Esophagus muscularis mucosa (tissue), 4 donors: ENCODE data around the gene PI4K2A. TPM values are rescaled to one million over a fixed set of nuclear protein-coding genes. Genes with fewer than 3 reads are reported as not detected.
A peak's percentile ranks its signal among the peaks of the same experiment; 100 is the strongest.
"Not testable (repeated sequence)": the region's sequence is repeated elsewhere in the genome, so short reads cannot be mapped to it uniquely, and the experiment has no call there.

Source experiments
- DNase-seq: peaks from one replicate; pipeline ENCODE4 v3.0.0-alpha.2; 2017; ENCODE audit errors: extremely low spot score
- H3K27ac ChIP-seq, 4 donors: fragments of 200-600 bp; sonication (generic); replicated peaks in 1 of 4; 1 replicate in 3 of 4; 2 replicates in 1 of 4; pipeline ENCODE4 v1.5.1; 2016 to 2019; ENCODE audit warnings: mild to moderate bottlenecking in 1 of 4
- H3K27me3 ChIP-seq, 4 donors: fragments of 200-600 bp; sonication (generic); one replicate each; pipeline versions ENCODE4 v1.5.1 to v1.6.0; 2016 to 2019
- H3K36me3 ChIP-seq, 4 donors: fragments of 200-600 bp; sonication (generic); one replicate each; pipeline ENCODE4 v1.5.1; 2016 to 2019
- H3K4me1 ChIP-seq, 4 donors: fragments of 200-600 bp; sonication (generic); one replicate each; pipeline ENCODE4 v1.5.1; 2016 to 2019
- H3K4me3 ChIP-seq, 4 donors: fragments of 200-600 bp; sonication (generic); 1 replicate in 2 of 4; 2 replicates in 2 of 4; pipeline ENCODE4 v1.5.1; 2016 to 2019; ENCODE audit warnings: mild to moderate bottlenecking in 4 of 4, moderate library complexity in 1 of 4
- H3K9me3 ChIP-seq, 4 donors: fragments of 200-600 bp; sonication (generic); 1 replicate in 3 of 4; 2 replicates in 1 of 4; pipeline ENCODE4 v1.5.1; 2016 to 2019
- CTCF ChIP-seq, 3 experiments: fragments of 200-600 bp in 2 of 3; fragments of 450-650 bp in 1 of 3; sonication (generic) in 2 of 3; IDR thresholded peaks; one replicate each; pipeline ENCODE4 v1.5.1; 2017 to 2019; ENCODE audit warnings: antibody characterized with exemption in 3 of 3, mild to moderate bottlenecking in 2 of 3, moderate library complexity in 1 of 3
- EP300 ChIP-seq: sonication (generic); formaldehyde crosslinking; IDR thresholded peaks from one replicate; pipeline ENCODE4 v1.6.1; 2017; ENCODE audit warnings: antibody characterized with exemption
- POLR2A ChIP-seq: fragments of 450-650 bp; IDR thresholded peaks from one replicate; pipeline ENCODE4 v1.6.1; 2017; ENCODE audit warnings: antibody characterized with exemption, moderate library complexity, mild to moderate bottlenecking, low read depth
- POLR2AphosphoS5 ChIP-seq, 2 donors: sonication (generic); formaldehyde crosslinking; IDR thresholded peaks; one replicate each; pipeline ENCODE4 v1.6.1; 2017; ENCODE audit warnings: antibody characterized with exemption in 2 of 2
- WGBS: methylation state at CpG from one replicate; pipeline ENCODE4 v1.1.5; 2018; 5-methylcytosine and 5-hydroxymethylcytosine counted together
- intact Hi-C: fragments of 100-400 bp; cut with DNase I; formaldehyde crosslinking; loops from one replicate; pipeline ENCODE4 v1.15.1; 2023
- total RNA-seq, 4 donors: library from RNA; depleted of rRNA; stranded (reverse); fragments of >200 nt; gene quantifications; one replicate each; pipeline versions ENCODE4 v1.1.0 to v1.2.1, GENCODE V29; 2016

The PI4K2A gene
- total RNA-seq, 4 donors from 2014 or later = 17.0 to 27.3 (median 24.1) TPM

- intact Hi-C loops = no loop called here
- H3K27ac ChIP-seq = peak overlapping the region; percentile 16 to 41 (median 40)
- H3K4me3 ChIP-seq = no peak overlapping the region
- H3K36me3 ChIP-seq = peaks cover 52 to 80% (median 69%) of the 10 kb centered on the region in 4 donors
- no peak for DNase-seq
- 79% methylated on average over 2 of the region's 2 CpGs for WGBS
- no peaks in the 10 kb centered on the region for H3K9me3 ChIP-seq
- peaks cover 0 to 36% (median 24%) of the 10 kb centered on the region in 4 donors for H3K4me1 ChIP-seq
- TF ChIP-seq POLR2AphosphoS5 (IDR thresholded peaks at IDR 0.05) (peak; percentile 21 to 63), CTCF (IDR thresholded peaks at IDR 0.05) (peak; percentile 86 to 89 (median 87)), POLR2A (no peak)
- no peaks in the 10 kb centered on the region for H3K27me3 ChIP-seq
Measured at GRCh38 chr10:97676770-97677581, 36.5 kb downstream of the PI4K2A start.

- WGBS = 70% methylated on average over 2 of the region's 16 CpGs
- no peak overlapping the region for H3K27ac ChIP-seq
- H3K4me3 ChIP-seq = no peak overlapping the region
- peaks cover 18 to 52% (median 47%) of the 10 kb centered on the region in 4 donors for H3K4me1 ChIP-seq
- intact Hi-C loops = no loop called here
- peaks cover 36 to 57% (median 50%) of the 10 kb centered on the region in 4 donors for H3K36me3 ChIP-seq
- no peaks in the 10 kb centered on the region for H3K27me3 ChIP-seq
- TF ChIP-seq CTCF (IDR thresholded peaks at IDR 0.05) (no peak), POLR2AphosphoS5 (IDR thresholded peaks at IDR 0.05) (no peak), POLR2A (no peak)
- H3K9me3 ChIP-seq = no peaks in the 10 kb centered on the region
- no peak for DNase-seq
Measured at GRCh38 chr10:97679594-97679993, 39.1 kb downstream of the PI4K2A start.

- DNase-seq = no peak
- Histone ChIP-seq H3K36me3 (peaks cover 20 to 33% (median 26%) of the 10 kb centered on the region in 4 donors), H3K27me3 (no peaks in the 10 kb centered on the region), H3K4me3 (no peak overlapping the region), H3K27ac (peak overlapping the region in 2 of 4 donors; percentile 31 to 40), H3K4me1 (peaks cover 38 to 64% (median 62%) of the 10 kb centered on the region in 4 donors), H3K9me3 (no peaks in the 10 kb centered on the region)
- no peak for TF ChIP-seq CTCF (IDR thresholded peaks at IDR 0.05)
- TF ChIP-seq POLR2A = no peak
- TF ChIP-seq EP300 = no peak
- TF ChIP-seq POLR2AphosphoS5 (IDR thresholded peaks at IDR 0.05) = no peak
- WGBS = 90% methylated on average over 4 of the region's 4 CpGs
- intact Hi-C loops = no loop called here
Measured at GRCh38 chr10:97682042-97682441, 41.6 kb downstream of the PI4K2A start.

GRCh38 chr10:97683556-97684367 is 43.3 kb downstream of the PI4K2A start:
- H3K4me3 ChIP-seq = peak overlapping the region; percentile 76 to 94 (median 78)
- TF ChIP-seq EP300 (no peak), POLR2AphosphoS5 (IDR thresholded peaks at IDR 0.05) (peak in 1 of 2 donors; percentile 32)
- H3K27me3 ChIP-seq = no peaks in the 10 kb centered on the region
- no peak for DNase-seq
- WGBS = 25% methylated on average over 9 of the region's 9 CpGs
- no peaks in the 10 kb centered on the region for H3K9me3 ChIP-seq
- peak overlapping the region; percentile 88 to 98 (median 94) for H3K27ac ChIP-seq
- H3K4me1 ChIP-seq = peaks cover 52 to 76% (median 74%) of the 10 kb centered on the region in 4 donors
- intact Hi-C loops = no loop called here
- peaks cover 6 to 16% (median 10%) of the 10 kb centered on the region in 4 donors for H3K36me3 ChIP-seq

- intact Hi-C loops, DNase-seq, H3K27me3 ChIP-seq, H3K9me3 ChIP-seq: not testable (repeated sequence)
- peaks cover 58 to 81% (median 80%) of the 10 kb centered on the region in 4 donors for H3K4me1 ChIP-seq
- H3K27ac ChIP-seq = peak overlapping the region; percentile 88 to 98 (median 94)
- peak overlapping the region; percentile 76 to 94 (median 78) for H3K4me3 ChIP-seq
- WGBS = 79% methylated on average over 7 of the region's 7 CpGs
- peaks cover 2 to 10% (median 5%) of the 10 kb centered on the region in 4 donors for H3K36me3 ChIP-seq
Measured at GRCh38 chr10:97684368-97684713, 43.9 kb downstream of the PI4K2A start.
